Smooth muscle cell (in vitro differentiated cells): ENCODE data around the gene RHOBTB3. TPM values are rescaled to one million over a fixed set of nuclear protein-coding genes. Genes with fewer than 3 reads are reported as not detected.

Experiments
- DNase-seq: peaks from one replicate; lab custom pipeline; 2025; ENCODE audit not compliant: unreplicated experiment; lab: John Stamatoyannopoulos, UW
- H2AFZ ChIP-seq: fragments of 200-600 bp; sonication (generic); 2 replicates; pipeline ENCODE4 v1.6.0; 2016; ENCODE audit warnings: antibody characterized with exemption, low read depth, mild to moderate bottlenecking
- H3F3A ChIP-seq: fragments of 200-600 bp; sonication (generic); 2 replicates; pipeline ENCODE4 v1.6.0; 2017; ENCODE audit warnings: antibody characterized with exemption, low read depth
- H3K27ac ChIP-seq: fragments of 200-600 bp; sonication (generic); 2 replicates; pipeline ENCODE4 v1.5.1; 2016; ENCODE audit warnings: low read depth, mild to moderate bottlenecking
- H3K27me3 ChIP-seq: fragments of 200-600 bp; sonication (generic); 2 replicates; pipeline ENCODE4 v1.6.1; 2016; ENCODE audit warnings: low read depth, mild to moderate bottlenecking
- H3K36me3 ChIP-seq: fragments of 200-600 bp; sonication (generic); 2 replicates; pipeline ENCODE4 v1.5.1; 2016; ENCODE audit warnings: low read depth
- H3K4me1 ChIP-seq: fragments of 200-600 bp; sonication (generic); 2 replicates; pipeline ENCODE4 v1.5.1; 2016; ENCODE audit warnings: low read depth
- H3K4me2 ChIP-seq: fragments of 200-600 bp; sonication (generic); 2 replicates; pipeline ENCODE4 v1.6.0; 2016; ENCODE audit warnings: mild to moderate bottlenecking
- H3K4me3 ChIP-seq: fragments of 200-600 bp; sonication (generic); 2 replicates; pipeline ENCODE4 v1.5.1; 2016; ENCODE audit warnings: mild to moderate bottlenecking
- H3K79me2 ChIP-seq: fragments of 200-600 bp; sonication (generic); 2 replicates; pipeline ENCODE4 v1.6.0; 2016; ENCODE audit warnings: low read depth, mild to moderate bottlenecking
- H3K9ac ChIP-seq: fragments of 200-600 bp; sonication (generic); 2 replicates; pipeline ENCODE4 v1.6.0; 2016; ENCODE audit warnings: low read depth
- H3K9me3 ChIP-seq: fragments of 200-600 bp; sonication (generic); replicated peaks from 2 replicates; pipeline ENCODE4 v1.5.1; 2016; ENCODE audit warnings: low read depth
- H4K20me1 ChIP-seq: fragments of 200-600 bp; sonication (generic); 2 replicates; pipeline ENCODE4 v1.6.0; 2016; ENCODE audit warnings: low read depth
- CTCF ChIP-seq: fragments of 200-600 bp; sonication (generic); IDR thresholded peaks from 2 replicates; pipeline ENCODE4 v1.5.1; 2017; ENCODE audit warnings: borderline replicate concordance, mild to moderate bottlenecking, antibody characterized with exemption; ENCODE audit not compliant: insufficient read depth, poor library complexity, severe bottlenecking
- WGBS: methylation state at CpG from one replicate; pipeline ENCODE4 v1.1.7; 2016; ENCODE audit warnings: low lambda C conversion rate; 5-methylcytosine and 5-hydroxymethylcytosine counted together
- polyA plus RNA-seq: library from polyadenylated mRNA; unstranded; fragments of >200 nt; fragmentation: Nextera tagmentation; extraction: Ambion mirVana; gene quantifications from 2 replicates; pipeline ENCODE4 v1.2.1, GENCODE V29; 2016
- total RNA-seq: library from RNA; depleted of rRNA; stranded (reverse); fragments of >200 nt; gene quantifications from 2 replicates; pipeline ENCODE4 v1.2.3, GENCODE V29; 2014

Gene RHOBTB3
- total and polyA plus RNA-seq, 2 experiments from 2014 or later: 127 to 213 TPM

GRCh38 chr5:95781101-95781583, 50.0 kb downstream of the RHOBTB3 start:
- DNase-seq: peak; percentile 13
- Histone ChIP-seq H3K27me3 (no peaks in the 10 kb centered on the region), H3K79me2 (peaks cover 5% of the 10 kb centered on the region), H3K9me3 (no peaks in the 10 kb centered on the region), H4K20me1 (no peaks in the 10 kb centered on the region), H3K4me3 (no peak overlapping the region), H3K4me2 (no peak overlapping the region), H3K4me1 (peaks cover 8% of the 10 kb centered on the region), H2AFZ (no peak overlapping the region), H3K9ac (no peak overlapping the region), H3K36me3 (peaks cover 9% of the 10 kb centered on the region), H3F3A (peaks cover 12% of the 10 kb centered on the region), H3K27ac (peak overlapping the region; percentile 17)
- 57% methylated on average over 4 of the region's 4 CpGs for WGBS
- TF ChIP-seq CTCF: peak; percentile 74

GRCh38 chr5:95782181-95782580, 51.0 kb downstream of the RHOBTB3 start:
- Histone ChIP-seq H3K36me3 (peaks cover 9% of the 10 kb centered on the region), H3K4me1 (peaks cover 8% of the 10 kb centered on the region), H2AFZ (no peak overlapping the region), H3F3A (peaks cover 12% of the 10 kb centered on the region), H4K20me1 (no peaks in the 10 kb centered on the region), H3K9ac (no peak overlapping the region), H3K4me2 (no peak overlapping the region), H3K4me3 (no peak overlapping the region), H3K9me3 (no peaks in the 10 kb centered on the region), H3K27ac (peak overlapping the region; percentile 29), H3K79me2 (peaks cover 5% of the 10 kb centered on the region), H3K27me3 (no peaks in the 10 kb centered on the region)
- no peak for DNase-seq
- TF ChIP-seq CTCF: no peak
- 80% methylated on average over 4 of the region's 4 CpGs for WGBS

DNA sequence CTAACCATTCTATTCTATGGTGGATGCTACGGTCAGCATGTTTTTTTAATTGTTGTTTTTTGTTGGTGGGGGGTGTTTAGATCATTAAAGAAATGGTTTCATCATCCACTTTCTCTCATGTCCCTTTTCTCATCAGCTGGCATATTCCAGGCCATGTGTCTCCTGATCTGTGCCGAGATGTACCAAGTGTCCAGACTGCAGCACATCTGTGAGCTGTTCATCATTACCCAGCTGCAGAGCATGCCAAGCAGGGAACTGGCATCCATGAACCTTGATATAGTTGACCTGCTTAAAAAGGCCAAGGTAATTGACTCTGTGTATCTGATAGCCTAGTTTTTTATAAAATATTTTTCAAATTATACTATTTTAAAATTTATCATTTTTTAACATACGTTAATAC, 52.5 kb downstream of the RHOBTB3 start:
- no peak for TF ChIP-seq CTCF
- Histone ChIP-seq H3K36me3 (peaks cover 9% of the 10 kb centered on the region), H3K9ac (no peak overlapping the region), H2AFZ (no peak overlapping the region), H3K79me2 (peaks cover 5% of the 10 kb centered on the region), H4K20me1 (no peaks in the 10 kb centered on the region), H3K9me3 (no peaks in the 10 kb centered on the region), H3K4me2 (no peak overlapping the region), H3K4me3 (no peak overlapping the region), H3K27ac (no peak overlapping the region), H3K4me1 (peaks cover 8% of the 10 kb centered on the region), H3K27me3 (no peaks in the 10 kb centered on the region), H3F3A (peaks cover 10% of the 10 kb centered on the region)
- WGBS: 96% methylated on average over 3 of the region's 3 CpGs
- no peak for DNase-seq
